Lower leg skin (tissue), 3 donors: ENCODE measurements around the gene TBC1D7.

Source experiments
- POLR2A ChIP-seq, 2 donors: fragments of 450-650 bp; IDR thresholded peaks; one replicate each; pipeline ENCODE4 v1.6.1; 2016 to 2017; ENCODE audit warnings: antibody characterized with exemption in 2 of 2, mild to moderate bottlenecking in 1 of 2, moderate library complexity in 1 of 2
- TF ChIP-seq, protein P1 (sequence below), 3 donors: fragments of 450-650 bp; IDR thresholded peaks; one replicate each; pipeline ENCODE4 v1.5.1; 2016; ENCODE audit warnings: antibody characterized with exemption in 3 of 3, mild to moderate bottlenecking in 3 of 3, moderate library complexity in 2 of 3

- TF ChIP-seq POLR2A (IDR thresholded peaks at IDR 0.05), result no peak
- TF ChIP-seq, protein P1, sequence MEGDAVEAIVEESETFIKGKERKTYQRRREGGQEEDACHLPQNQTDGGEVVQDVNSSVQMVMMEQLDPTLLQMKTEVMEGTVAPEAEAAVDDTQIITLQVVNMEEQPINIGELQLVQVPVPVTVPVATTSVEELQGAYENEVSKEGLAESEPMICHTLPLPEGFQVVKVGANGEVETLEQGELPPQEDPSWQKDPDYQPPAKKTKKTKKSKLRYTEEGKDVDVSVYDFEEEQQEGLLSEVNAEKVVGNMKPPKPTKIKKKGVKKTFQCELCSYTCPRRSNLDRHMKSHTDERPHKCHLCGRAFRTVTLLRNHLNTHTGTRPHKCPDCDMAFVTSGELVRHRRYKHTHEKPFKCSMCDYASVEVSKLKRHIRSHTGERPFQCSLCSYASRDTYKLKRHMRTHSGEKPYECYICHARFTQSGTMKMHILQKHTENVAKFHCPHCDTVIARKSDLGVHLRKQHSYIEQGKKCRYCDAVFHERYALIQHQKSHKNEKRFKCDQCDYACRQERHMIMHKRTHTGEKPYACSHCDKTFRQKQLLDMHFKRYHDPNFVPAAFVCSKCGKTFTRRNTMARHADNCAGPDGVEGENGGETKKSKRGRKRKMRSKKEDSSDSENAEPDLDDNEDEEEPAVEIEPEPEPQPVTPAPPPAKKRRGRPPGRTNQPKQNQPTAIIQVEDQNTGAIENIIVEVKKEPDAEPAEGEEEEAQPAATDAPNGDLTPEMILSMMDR (IDR thresholded peaks at IDR 0.05), result no peak
These were observed 13.5 kb downstream of the TBC1D7 start for GRCh38 chr6:13314806-13315205.
